NCI-H1417 (cell line): Measurements from ENCODE around the gene CAPN5.

ENCODE experiments used
- DNase-seq, 3 experiments: peaks; one replicate each; lab custom pipeline; 2025; lab: John Stamatoyannopoulos, UW

CAPN5 gene

GRCh38 chr11:77173494-77173893, 106.7 kb downstream of the CAPN5 start:
- no peak for DNase-seq

- peak; percentile 34 to 93 (median 83) for DNase-seq
Measured at GRCh38 chr11:77174559-77174958, 107.8 kb downstream of the CAPN5 start.

- DNase-seq = peak in 1 of 3 experiments; percentile 60
Measured at GRCh38 chr11:77175021-77175842, 108.5 kb downstream of the CAPN5 start.
